Fibroblast of skin of right biceps (primary cell): ENCODE results near the gene ACTN4.
A peak's percentile ranks its signal among the peaks of the same experiment; 100 is the strongest.

Source experiments
- DNase-seq: peaks from one replicate; pipeline ENCODE4 v3.0.0-alpha.2; 2013

The ACTN4 gene

GRCh38 chr19:38662537-38663155 lies 15.2 kb downstream of the ACTN4 start:
- DNase-seq: no peak

- DNase-seq: no peak
Measured at GRCh38 chr19:38663156-38663651, 15.8 kb downstream of the ACTN4 start.

DNA sequence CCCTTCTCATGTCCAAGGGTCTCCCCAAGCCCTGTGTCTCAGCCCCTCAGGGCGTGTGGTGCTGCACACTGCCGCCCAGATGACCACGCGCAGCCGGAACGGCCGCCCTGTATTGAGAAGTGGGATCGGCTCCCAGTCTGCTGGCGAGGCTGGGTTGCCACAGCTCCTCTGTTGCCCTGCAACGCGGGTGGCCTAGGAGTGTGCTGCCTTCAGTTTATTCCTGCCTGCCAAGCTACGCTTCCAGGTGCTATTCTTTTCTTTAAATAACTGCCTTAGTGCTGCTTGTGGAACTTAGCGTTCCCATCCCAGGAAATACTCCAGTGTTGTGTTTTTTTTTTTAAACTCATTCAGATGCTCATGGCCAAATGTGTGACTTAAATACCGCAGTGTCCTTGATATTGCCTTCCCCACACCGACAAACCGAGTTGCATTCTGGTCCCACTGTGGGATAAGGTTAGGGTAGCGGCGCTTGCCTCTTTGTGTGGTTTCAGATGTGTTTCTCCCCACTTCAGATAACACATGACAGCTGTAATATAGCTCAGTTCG lies 16.6 kb downstream of the ACTN4 start:
- no peak for DNase-seq

GRCh38 chr19:38664503-38665211 lies 17.2 kb downstream of the ACTN4 start:
- no peak for DNase-seq

DNA sequence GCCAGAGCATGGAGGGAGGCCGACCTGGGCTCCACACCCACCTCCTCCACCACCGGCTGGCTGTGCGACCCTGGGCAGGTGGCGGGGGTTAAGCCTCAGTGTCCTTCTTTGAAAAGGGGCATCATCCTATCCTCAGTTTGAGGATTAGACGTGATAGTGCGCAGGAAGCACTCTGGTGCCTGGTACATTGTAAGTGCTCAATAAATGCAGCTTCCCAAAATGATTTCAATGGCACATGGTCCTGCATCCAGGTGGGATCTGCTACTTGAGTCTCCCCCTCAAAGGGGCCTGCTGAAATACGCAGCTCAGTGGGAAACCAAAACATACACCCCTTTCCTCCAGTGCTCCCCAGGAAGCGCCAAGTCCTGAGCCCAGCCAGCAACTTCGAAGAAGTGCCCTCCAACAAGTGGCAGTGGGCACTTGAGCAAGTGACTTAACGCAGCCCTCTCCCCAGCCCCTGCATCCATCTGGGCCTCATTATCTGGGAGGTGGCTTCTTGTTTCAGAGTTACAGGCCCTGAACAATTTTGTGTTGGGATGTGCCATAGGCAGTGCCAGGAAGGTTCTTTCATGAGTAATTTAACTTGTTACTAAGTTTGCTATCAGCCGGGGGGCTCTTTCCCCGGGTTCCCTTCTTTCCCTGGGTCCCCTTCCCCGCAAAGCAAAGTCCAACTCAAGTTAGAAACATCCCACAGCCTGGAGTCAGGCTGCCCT lies 17.9 kb downstream of the ACTN4 start:
- no peak for DNase-seq

- DNase-seq: peak; percentile 97
Measured at GRCh38 chr19:38665950-38666662, 18.7 kb downstream of the ACTN4 start.

- peak; percentile 95 for DNase-seq
Measured at GRCh38 chr19:38666663-38667511, 19.4 kb downstream of the ACTN4 start.

- DNase-seq: peak; percentile 84
Measured at GRCh38 chr19:38667661-38668171, 20.3 kb downstream of the ACTN4 start.

DNA sequence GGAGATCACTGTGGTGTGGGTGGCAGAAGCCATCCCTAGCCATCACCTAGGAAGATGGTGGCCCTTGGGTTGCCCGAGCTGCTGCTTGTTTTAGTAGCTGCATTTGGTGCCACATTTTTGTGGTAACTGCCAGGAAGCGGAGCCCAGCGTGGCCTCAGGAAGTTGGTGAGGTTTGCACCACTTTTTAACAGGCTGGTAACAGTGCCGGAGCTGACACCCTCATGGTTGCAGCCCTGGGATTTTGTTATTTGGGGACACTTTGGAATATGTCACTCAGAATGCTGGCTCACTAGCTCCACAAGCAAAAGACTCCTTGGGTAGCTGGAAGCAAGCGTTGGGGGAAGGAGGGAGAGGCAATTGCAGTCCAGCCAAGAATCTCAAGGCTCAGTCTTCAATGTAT lies 22.1 kb downstream of the ACTN4 start:
- no peak for DNase-seq

DNA sequence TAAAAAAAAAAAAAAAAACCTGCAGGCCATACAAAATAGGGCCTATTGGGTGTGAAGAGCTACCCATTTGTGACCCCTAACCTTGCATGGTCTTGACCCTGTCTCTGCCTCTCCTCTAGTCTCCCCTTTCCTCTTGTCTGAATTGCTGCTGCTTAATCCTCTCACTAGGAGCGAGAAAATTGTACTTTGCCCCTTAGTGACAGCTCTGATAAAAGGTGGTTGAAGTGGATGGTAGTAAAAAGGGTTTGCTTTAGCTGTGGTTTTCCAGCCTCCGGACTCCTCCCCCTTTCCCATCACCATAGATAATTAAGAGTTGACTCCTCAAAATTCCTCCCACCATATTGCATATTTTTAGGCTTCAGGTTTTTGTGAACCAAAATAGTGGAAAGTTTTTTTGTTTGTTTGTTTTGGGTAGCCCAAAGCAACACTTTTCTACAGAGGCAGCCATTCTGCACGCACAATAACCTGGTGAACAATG lies 23.5 kb downstream of the ACTN4 start:
- no peak for DNase-seq

- DNase-seq: no peak
Measured at GRCh38 chr19:38671654-38672053, 24.2 kb downstream of the ACTN4 start.

DNA sequence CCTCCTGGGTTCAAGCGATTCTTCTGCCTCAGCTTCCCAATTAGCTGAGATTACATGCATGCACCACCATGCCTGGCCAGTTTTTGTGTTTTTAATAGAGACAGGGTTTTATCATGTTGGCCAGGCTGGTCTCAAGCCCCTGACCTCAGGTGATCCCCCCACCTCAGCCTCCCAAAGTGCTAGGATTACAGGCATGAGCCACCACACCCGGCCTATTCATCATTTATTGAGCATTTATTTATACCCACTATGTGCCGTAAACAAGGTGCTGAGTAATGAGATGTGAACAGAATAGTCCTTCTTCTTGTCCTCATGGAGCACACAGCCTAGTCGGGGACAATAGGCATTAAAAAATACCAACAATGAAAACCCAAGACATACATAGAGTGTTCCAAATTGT lies 25.6 kb downstream of the ACTN4 start:
- no peak for DNase-seq

DNA sequence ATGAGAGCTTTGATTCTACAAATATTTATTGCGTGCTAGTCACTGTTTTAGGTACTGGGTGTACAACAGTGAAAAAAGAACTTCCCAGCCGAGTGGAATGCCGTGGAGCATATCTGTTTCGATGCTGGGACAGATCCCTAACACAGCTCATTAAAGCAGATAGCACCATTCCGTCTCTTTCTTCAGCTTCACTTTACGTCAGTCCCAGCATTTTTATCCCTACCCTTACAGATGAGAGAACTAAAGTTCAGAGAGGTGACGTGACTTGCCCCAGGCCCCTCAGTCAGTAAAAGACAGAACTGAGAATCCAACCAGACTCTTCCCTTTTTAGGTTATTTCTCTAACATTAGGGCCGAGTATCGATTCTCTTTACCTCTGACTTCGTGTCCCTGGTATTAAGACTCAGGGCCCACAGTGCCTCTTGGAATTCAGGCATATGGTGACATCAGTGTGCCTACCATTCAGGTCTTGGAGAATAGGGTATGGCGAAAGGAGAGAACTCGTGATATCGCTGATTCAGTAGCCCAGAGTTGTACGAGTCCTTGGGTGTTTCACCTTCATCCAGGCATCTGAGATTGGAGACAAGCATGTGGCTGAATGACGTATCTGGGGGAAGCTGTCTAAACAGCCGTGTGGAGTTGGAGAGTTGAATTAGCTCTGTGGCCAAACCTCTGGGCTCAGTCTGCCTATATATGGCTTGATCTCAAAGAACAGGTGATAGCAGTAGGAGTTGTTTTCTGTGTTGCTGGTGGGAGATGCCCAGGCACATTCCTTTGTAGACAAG lies 27.1 kb downstream of the ACTN4 start:
- no peak for DNase-seq

DNA sequence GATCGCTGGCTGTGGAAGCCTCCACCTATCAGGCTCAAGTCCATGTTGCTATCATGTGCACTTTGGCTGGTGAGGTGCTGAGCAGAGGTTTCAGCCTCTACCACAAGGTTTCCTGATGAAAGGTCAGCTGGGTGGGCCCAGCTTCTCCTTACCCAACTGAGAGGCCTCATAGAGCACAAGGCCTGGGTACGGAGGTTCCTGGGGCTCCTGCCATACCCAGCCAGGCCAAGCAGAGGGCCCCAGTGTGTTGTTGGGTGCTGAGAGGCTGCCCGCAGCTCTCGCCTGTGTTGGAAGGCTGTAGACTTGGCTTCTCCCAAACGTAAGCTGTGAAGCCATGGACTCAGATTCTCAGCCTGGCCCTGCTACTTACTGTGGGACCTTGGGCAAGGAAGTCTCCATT lies 28.2 kb downstream of the ACTN4 start:
- no peak for DNase-seq

GRCh38 chr19:38676023-38676877 lies 28.8 kb downstream of the ACTN4 start:
- peak; percentile 90 for DNase-seq

DNA sequence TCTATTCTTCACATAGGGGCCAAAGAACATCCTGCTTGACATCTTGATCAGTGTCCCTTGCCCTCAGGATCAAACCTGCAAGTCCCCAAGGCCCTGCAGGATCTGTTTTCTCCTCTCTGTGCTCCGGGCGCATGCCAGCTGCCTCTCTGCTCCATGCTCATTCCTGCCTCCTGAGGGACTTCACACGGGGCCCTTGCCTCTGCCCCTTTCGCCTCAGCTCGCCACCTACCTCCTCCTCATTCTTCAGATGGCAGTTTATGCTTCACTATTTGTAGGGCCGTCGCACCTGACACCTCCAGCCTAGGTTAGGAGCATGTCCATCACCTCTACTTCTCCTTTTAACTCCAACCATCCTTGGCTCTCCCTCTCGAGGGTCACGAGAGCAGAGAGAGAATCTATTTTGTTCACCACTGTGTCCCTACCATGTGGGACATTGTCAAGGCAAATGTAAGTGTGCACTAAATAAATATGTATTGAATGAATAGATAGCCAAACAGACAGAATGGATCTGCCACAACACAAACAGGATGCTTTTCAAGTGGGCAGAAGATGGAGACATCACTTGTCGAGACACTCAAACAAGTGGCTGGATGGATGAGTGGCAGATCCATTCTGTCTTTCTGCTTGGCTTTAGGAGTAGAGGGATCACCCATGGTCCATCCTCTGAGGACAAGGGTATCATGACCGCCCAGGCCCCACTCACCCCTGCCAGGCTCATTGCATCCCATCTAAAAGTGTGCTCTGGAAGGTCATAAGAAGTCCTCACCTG lies 29.6 kb downstream of the ACTN4 start:
- DNase-seq: no peak

DNA sequence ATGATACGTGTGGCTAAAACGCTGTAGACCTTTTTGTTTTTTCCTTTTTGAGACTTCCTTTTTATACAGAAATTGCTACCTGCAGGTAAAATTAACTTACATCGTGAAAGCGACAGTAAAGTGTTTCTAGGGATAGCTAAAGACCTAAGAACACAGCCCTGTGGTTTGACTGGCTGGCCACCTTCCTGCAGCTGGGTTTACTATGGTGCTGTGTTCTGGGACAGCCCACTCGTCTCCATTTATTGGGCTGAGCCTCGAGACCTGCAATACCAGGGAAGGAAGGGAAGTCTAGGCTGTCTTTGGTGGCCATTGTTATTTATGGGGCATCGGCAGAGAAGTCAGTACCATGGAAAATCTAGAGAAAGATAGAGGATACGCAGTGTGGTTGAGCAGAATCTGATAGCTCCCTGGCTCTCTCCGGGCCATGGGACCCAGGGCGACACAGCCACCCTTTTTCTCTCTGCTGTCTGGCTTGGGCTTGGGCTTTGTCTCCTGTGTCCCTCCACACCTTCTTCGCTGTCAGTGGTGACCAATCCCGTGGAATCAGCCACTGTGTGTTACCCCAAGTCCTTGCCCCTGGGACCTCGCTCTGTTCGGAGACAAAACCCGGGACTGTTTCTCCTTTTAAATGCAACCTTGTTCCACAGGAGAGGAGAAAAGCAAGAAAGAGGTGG lies 30.9 kb downstream of the ACTN4 start:
- DNase-seq: no peak

DNA sequence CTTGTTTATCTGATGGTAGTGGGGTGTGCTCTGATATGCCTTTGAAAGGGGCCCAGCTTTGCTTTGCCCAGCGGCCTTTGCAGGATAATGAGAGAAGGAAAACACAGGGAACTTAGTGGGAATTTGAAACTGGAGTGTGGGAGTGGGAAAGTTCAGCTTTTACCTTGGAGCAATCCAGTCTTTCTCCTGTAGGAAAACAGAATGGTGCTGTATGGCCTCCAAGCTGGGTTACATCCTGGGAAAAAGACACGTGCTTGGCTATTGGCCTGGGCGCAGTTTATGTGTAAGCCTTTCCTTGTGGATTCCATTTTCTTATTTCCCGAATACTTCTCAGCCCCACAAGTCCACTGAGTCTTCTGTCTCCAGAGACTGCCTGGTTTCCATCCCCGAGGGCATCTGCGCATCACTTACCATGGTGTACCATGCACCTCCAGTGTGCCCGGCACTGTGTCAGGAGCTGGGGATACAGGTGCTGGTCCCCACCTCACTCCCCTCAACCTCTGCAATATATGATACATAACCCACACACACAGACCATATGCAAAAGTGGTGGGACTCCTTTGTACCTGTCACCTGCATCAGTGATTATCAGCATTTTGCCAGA lies 31.5 kb downstream of the ACTN4 start:
- DNase-seq: no peak
